AG09319 (cell line): ENCODE data around the gene ALX4.

ENCODE experiments used
- DNase-seq: peaks from one replicate; pipeline ENCODE4 v3.0.0-alpha.2; 2010; ENCODE audit warnings: low read depth; ENCODE audit errors: extremely low read depth
- CTCF ChIP-seq: IDR thresholded peaks from 2 replicates; pipeline ENCODE4 v1.5.1; 2011; ENCODE audit warnings: low read depth, mild to moderate bottlenecking, inconsistent platforms, low read length, moderate library complexity

The ALX4 gene

GRCh38 chr11:44309478-44310205 is at the start of gene ALX4:
ALX4 (minus strand) TSS chr11:44310139; CDS start chr11:44310062, 77 bp downstream.
- TF ChIP-seq CTCF, result no peak; the same call in 1 of the 2 replicates
- no peak for DNase-seq

GRCh38 chr11:44359162-44359561 is 49.2 kb upstream of the ALX4 start:
- no peak for DNase-seq
- no peak for TF ChIP-seq CTCF

- TF ChIP-seq CTCF, result no peak
- no peak for DNase-seq
Measured at GRCh38 chr11:44358713-44359112, 48.8 kb upstream of the ALX4 start.

GRCh38 chr11:44357711-44358110 is 47.8 kb upstream of the ALX4 start:
- DNase-seq, result no peak
- no peak for TF ChIP-seq CTCF

- no peak for TF ChIP-seq CTCF
- no peak for DNase-seq
Measured at GRCh38 chr11:44356351-44356750, 46.4 kb upstream of the ALX4 start.

- no peak for DNase-seq
- no peak for TF ChIP-seq CTCF
Measured at GRCh38 chr11:44351898-44352498, 42.1 kb upstream of the ALX4 start.

- no peak for TF ChIP-seq CTCF
- DNase-seq, result no peak
Measured at GRCh38 chr11:44351006-44351660, 41.2 kb upstream of the ALX4 start.
